HEK293T (cell line): ENCODE data around the gene BRPF1.

Experiments
- ARNT ChIP-seq: fragments of 450-650 bp; IDR thresholded peaks from 2 replicates; pipeline ENCODE4 v1.6.1; 2017; ENCODE audit warnings: mild to moderate bottlenecking
- BHLHE40 ChIP-seq: fragments of 450-650 bp; IDR thresholded peaks from 2 replicates; pipeline ENCODE4 v1.6.1; 2016; ENCODE audit warnings: mild to moderate bottlenecking, moderate library complexity, borderline replicate concordance
- CTBP1 ChIP-seq: fragments of 450-650 bp; IDR thresholded peaks from 2 replicates; pipeline ENCODE4 v1.6.1; 2016; ENCODE audit warnings: borderline replicate concordance
- ELF4 ChIP-seq: fragments of 450-650 bp; IDR thresholded peaks from 2 replicates; pipeline ENCODE4 v1.6.1; 2017; ENCODE audit warnings: antibody characterized with exemption
- FOXA1 ChIP-seq: fragments of 450-650 bp; IDR thresholded peaks from 2 replicates; pipeline ENCODE4 v1.6.1; 2016; ENCODE audit warnings: mild to moderate bottlenecking
- FOXK2 ChIP-seq: fragments of 450-650 bp; IDR thresholded peaks from 2 replicates; pipeline ENCODE4 v1.6.1; 2016; ENCODE audit warnings: mild to moderate bottlenecking
- FOXM1 ChIP-seq: fragments of 450-650 bp; IDR thresholded peaks from 2 replicates; pipeline ENCODE4 v1.6.1; 2017; ENCODE audit warnings: mild to moderate bottlenecking, borderline replicate concordance
- L3MBTL2 ChIP-seq: fragments of 450-650 bp; conservative IDR thresholded peaks from 2 replicates; pipeline ENCODE4 v1.6.1; 2016; ENCODE audit warnings: mild to moderate bottlenecking
- LEF1 ChIP-seq: fragments of 450-650 bp; IDR thresholded peaks from 2 replicates; pipeline ENCODE4 v1.6.1; 2017; ENCODE audit warnings: mild to moderate bottlenecking, borderline replicate concordance
- NFRKB ChIP-seq: fragments of 450-650 bp; IDR thresholded peaks from 2 replicates; pipeline ENCODE4 v1.6.1; 2016; ENCODE audit warnings: mild to moderate bottlenecking, moderate library complexity
- SP1 ChIP-seq: fragments of 450-650 bp; IDR thresholded peaks from 2 replicates; pipeline ENCODE4 v1.6.1; 2017
- SUZ12 ChIP-seq: fragments of 450-650 bp; IDR thresholded peaks from 2 replicates; pipeline ENCODE4 v1.6.1; 2016; ENCODE audit warnings: mild to moderate bottlenecking
- TARDBP ChIP-seq: fragments of 450-650 bp; IDR thresholded peaks from 2 replicates; pipeline ENCODE4 v1.6.1; 2016

DNA sequence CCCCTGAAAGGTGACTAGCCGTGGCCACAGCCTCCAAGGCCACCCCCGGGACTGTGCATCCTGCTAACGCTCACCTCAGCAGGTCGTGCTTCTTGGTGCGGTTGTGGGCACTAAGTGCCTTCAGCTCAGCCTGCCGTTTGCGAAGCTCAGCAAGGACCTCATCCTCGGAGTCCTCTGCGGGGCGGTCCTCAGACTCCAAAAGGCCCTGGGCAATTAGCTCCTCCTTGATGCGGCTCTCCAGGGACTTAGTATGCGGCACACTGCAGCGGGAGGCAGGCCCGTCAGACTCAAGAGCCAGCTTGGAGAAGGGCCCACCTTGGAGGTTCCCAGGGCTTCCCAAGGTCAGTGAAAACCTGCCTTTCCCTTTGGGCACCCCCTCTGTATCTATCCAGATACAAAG lies 52.4 kb downstream of the BRPF1 start:
- TF ChIP-seq BHLHE40 = no peak
- no peak for TF ChIP-seq FOXA1
- TF ChIP-seq CTBP1 = no peak
- TF ChIP-seq TARDBP = no peak
- TF ChIP-seq LEF1 = no peak
- TF ChIP-seq SUZ12 = no peak
- TF ChIP-seq NFRKB = no peak
- no peak for TF ChIP-seq SP1
- no peak for TF ChIP-seq FOXM1
- TF ChIP-seq FOXK2 = no peak
- TF ChIP-seq ARNT = no peak
- TF ChIP-seq ELF4 = no peak
- no peak for TF ChIP-seq L3MBTL2
